Umbilical cord (tissue), 2 donors: ENCODE data around the gene PPP1R36. TPM values are rescaled to one million over a fixed set of nuclear protein-coding genes. Genes with fewer than 3 reads are reported as not detected.
"Not testable (repeated sequence)": the region's sequence is repeated elsewhere in the genome, so short reads cannot be mapped to it uniquely, and the experiment has no call there.

Source experiments
- DNase-seq: peaks from one replicate; pipeline ENCODE4 v3.0.0-alpha.2; 2015; ENCODE audit warnings: low spot score
- total RNA-seq: library from RNA; depleted of rRNA; stranded (reverse); fragments of >200 nt; gene quantifications from one replicate; pipeline ENCODE4 v1.2.3, GENCODE V29; 2014; ENCODE audit warnings: low replicate concordance; ENCODE audit not compliant: insufficient read depth

Gene PPP1R36
- total RNA-seq, 1 donor from 2014 or later, result 4.1 TPM

- DNase-seq, result peak; percentile 64
Measured at GRCh38 chr14:64612021-64612380, 62.2 kb downstream of the PPP1R36 start.

- DNase-seq, result no peak
Measured at GRCh38 chr14:64612971-64613666, 63.4 kb downstream of the PPP1R36 start.

- peak; percentile 53 for DNase-seq
Measured at GRCh38 chr14:64614166-64614565, 64.4 kb downstream of the PPP1R36 start.

- no peak for DNase-seq
Measured at GRCh38 chr14:64614805-64615391, 65.1 kb downstream of the PPP1R36 start.

- not testable (repeated sequence) for DNase-seq
Measured at GRCh38 chr14:64617872-64618408, 68.2 kb downstream of the PPP1R36 start.

- DNase-seq, result no peak
Measured at GRCh38 chr14:64620910-64621309, 71.1 kb downstream of the PPP1R36 start.

- DNase-seq, result no peak
Measured at GRCh38 chr14:64623554-64624165, 73.9 kb downstream of the PPP1R36 start.

- peak; percentile 64 for DNase-seq
Measured at GRCh38 chr14:64625386-64626232, 75.8 kb downstream of the PPP1R36 start.

- DNase-seq, result peak; percentile 95
Measured at GRCh38 chr14:64628940-64629408, 79.2 kb downstream of the PPP1R36 start.

GRCh38 chr14:64630778-64631177 lies 81.0 kb downstream of the PPP1R36 start:
- no peak for DNase-seq

GRCh38 chr14:64631222-64631621 lies 81.5 kb downstream of the PPP1R36 start:
- not testable (repeated sequence) for DNase-seq

- DNase-seq, result no peak
Measured at GRCh38 chr14:64632056-64632455, 82.3 kb downstream of the PPP1R36 start.

- DNase-seq, result no peak
Measured at GRCh38 chr14:64634558-64634957, 84.8 kb downstream of the PPP1R36 start.

GRCh38 chr14:64636208-64636979 lies 86.6 kb downstream of the PPP1R36 start:
- peak; percentile 72 for DNase-seq

- DNase-seq, result no peak
Measured at GRCh38 chr14:64636980-64637429, 87.2 kb downstream of the PPP1R36 start.

GRCh38 chr14:64637735-64638473 lies 88.1 kb downstream of the PPP1R36 start:
- DNase-seq, result peak; percentile 51

GRCh38 chr14:64638625-64639024 lies 88.9 kb downstream of the PPP1R36 start:
- no peak for DNase-seq
